NOMO-1 treated with dmso at 0.1 percent for 144 hours (cell line): ENCODE measurements around the gene CRAMP1.

Source experiments
- DNase-seq: peaks from one replicate; lab custom pipeline; 2025; ENCODE audit not compliant: unreplicated experiment; lab: John Stamatoyannopoulos, UW

CRAMP1 gene, protein sequence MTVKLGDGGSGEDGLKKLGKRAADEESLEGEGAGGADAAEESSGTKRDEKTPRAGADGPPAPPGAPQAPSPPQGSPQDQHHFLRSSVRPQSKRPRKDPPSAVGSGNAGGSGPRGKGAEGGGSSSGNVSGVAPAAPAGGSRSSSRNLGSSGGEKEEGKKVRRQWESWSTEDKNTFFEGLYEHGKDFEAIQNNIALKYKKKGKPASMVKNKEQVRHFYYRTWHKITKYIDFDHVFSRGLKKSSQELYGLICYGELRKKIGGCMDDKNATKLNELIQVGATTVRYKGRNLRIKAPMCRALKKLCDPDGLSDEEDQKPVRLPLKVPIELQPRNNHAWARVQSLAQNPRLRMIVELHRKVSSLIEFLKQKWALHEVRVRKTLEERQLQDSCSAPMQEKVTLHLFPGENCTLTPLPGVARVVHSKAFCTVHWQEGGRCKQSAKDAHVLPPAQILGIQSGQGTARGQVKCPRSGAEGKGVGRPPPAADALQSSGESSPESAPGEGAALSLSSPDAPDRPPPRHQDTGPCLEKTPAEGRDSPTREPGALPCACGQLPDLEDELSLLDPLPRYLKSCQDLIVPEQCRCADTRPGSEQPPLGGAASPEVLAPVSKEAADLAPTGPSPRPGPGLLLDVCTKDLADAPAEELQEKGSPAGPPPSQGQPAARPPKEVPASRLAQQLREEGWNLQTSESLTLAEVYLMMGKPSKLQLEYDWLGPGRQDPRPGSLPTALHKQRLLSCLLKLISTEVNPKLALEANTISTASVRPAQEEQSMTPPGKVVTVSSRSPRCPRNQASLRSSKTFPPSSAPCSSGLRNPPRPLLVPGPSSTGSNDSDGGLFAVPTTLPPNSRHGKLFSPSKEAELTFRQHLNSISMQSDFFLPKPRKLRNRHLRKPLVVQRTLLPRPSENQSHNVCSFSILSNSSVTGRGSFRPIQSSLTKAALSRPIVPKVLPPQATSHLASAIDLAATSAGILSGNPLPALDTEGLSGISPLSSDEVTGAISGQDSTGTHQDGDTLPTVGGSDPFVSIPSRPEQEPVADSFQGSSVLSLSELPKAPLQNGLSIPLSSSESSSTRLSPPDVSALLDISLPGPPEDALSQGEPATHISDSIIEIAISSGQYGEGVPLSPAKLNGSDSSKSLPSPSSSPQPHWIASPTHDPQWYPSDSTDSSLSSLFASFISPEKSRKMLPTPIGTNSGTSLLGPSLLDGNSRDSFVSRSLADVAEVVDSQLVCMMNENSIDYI (N-terminal part only)

DNA sequence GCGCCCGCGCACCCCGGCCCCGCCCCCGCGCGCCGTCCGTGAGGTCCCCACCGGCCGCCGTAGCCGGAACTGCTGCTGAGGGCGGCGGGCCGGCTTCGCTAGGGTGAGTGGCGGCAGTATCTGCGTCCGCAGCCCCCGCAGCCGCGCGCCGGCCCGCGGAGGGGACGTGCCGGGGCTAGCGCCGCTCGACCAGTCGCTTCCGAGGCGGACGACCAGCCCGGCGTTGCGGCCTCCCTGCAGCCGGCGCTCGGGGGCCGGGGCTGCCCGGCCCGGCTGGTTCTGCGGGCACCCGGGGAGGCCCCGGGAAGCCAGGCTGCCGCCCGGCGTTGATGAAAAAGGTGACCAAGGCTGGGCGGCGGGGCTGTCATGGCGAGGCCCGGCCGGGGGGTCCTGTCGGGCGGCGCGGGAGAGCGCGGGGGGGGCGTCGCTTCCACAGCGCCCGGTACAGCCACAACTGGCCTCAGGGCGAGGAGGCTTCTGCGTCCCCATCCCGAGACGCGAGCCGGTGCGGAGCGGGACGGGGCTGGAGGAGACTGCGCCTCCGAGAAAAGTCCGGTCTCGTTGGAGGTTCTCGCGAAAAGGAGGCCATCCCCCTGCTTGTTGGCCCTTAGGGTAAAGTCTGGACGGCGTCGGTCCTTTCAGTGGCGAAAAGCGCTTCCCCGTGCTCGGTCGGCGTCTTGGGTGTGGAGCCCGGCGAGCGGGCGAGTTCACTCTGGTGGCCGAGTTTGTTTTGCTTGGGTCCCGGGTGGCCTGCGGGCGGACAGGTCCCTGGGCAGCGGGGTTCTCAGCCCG lies at the start of gene CRAMP1:
Gene CRAMP1, plus strand, starts transcription at position 41 of the 792 bp plus-strand sequence. CDS start 2,280 bp downstream, outside the sequence.
- no peak for DNase-seq

DNA sequence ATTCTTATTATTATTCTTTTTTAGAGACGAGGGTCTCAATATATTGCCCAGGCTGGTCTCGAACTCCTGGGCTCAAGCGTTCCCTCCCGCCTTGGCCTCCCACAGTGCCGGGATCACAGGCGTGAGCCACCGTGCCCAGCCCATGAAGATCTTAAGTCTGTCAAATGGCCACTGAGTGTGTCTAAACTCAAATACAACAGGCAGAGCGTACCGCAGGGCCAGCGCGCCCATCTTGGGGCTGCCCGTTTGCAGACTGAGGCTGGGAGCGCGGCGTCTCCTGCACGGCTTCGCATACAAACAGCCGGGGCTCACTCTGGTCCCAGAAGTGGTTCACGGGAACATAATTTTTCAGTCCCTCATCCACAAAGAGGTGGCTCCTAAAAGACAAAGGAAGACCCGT lies 48.4 kb upstream of the CRAMP1 start:
- DNase-seq: no peak

GRCh38 chr16:1564325-1564724 lies 47.8 kb upstream of the CRAMP1 start:
- no peak for DNase-seq

- no peak for DNase-seq
Measured at GRCh38 chr16:1565083-1565805, 46.9 kb upstream of the CRAMP1 start.

DNA sequence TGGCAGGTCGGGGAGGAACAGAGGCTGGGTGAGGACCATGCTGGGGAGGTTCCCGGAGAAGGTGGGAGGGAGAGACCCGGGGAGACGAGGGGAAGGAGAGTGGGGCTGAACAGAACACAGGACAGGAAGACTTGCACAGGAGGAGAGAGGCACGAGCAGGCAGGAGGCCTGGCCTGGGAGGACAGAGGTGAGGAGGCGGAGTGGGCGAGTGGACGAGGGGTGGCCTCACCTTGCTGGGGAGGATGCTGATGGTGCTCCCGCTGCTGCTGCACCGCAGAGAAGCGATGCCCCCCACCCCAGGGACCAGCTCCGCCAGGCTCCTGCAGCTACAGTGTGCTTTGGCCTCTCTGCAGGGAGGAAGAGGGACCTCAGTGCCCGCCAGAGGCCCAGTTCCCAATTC lies 44.2 kb upstream of the CRAMP1 start:
- DNase-seq: no peak

DNA sequence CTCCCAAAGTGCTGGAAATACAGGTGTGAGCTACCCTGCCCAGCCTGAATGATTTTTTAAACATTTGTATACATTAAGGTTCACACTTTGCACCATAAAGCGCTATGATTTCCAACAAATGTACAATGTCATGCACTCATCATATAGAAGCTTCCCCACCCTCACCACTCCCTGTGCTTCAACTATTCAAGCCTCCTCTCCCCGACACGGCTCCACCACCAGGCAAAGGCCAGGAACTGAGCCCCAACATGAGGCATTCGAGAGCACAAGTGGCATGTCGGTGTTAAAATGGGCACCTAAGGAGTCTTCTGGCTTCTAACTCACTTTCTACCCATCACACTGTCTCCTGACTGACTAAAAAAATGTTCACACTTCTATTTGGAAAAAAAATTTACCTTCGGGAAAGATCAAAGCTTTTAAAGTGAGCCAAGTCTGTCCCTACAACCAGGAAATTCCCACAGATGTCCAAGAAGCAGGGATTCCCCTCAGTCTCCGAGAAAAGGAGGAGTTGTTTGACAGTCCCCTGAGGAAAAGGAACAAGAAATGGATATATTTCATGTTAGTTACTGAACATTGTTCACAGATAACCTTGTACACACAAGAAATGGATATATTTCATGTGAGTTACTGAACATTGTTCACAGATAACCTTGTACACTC lies 41.0 kb upstream of the CRAMP1 start:
- no peak for DNase-seq

- no peak for DNase-seq
Measured at GRCh38 chr16:1572673-1573072, 39.5 kb upstream of the CRAMP1 start.

DNA sequence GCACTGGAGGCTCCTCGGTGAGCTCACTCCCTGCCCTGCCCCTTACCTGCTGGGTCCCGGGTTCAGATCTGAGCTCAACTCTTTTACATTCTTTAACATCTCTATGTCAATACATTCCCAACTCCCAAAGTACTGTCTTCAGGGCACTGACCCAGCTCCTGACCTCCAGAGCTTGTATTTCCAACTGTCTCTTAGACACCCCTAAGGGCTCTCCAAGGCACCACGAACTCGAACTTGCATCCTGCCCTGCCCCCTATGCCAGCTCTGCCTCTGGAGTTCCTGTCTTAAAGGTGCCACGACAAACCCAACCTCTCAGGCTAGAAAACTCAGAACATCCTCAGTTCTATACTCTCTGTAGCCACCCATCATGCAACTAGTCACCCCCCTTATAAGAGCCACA lies 38.9 kb upstream of the CRAMP1 start:
- no peak for DNase-seq

GRCh38 chr16:1575578-1575977 lies 36.6 kb upstream of the CRAMP1 start:
- DNase-seq: no peak

- DNase-seq: no peak
Measured at GRCh38 chr16:1579214-1579613, 32.9 kb upstream of the CRAMP1 start.

GRCh38 chr16:1580256-1580655 lies 31.9 kb upstream of the CRAMP1 start:
- no peak for DNase-seq

DNA sequence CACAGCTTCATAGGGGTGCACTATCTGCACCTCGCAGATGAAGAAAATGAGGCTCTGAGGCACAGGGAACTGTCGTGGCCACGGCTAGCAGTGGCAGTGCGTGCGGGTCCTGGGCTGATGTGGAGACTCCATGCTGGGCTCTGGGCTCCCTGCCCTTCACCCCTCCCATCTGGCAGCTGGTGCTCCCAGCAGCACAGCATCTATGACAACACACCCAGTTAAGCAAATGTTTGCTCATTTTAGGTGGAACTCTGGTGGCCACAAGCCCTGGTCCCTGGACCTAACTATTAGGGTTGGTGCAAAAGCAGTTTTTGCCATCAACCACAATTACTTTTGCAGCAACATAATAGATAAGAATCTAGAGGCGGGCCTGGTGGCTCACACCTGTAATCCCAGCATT lies 31.2 kb upstream of the CRAMP1 start:
- no peak for DNase-seq

DNA sequence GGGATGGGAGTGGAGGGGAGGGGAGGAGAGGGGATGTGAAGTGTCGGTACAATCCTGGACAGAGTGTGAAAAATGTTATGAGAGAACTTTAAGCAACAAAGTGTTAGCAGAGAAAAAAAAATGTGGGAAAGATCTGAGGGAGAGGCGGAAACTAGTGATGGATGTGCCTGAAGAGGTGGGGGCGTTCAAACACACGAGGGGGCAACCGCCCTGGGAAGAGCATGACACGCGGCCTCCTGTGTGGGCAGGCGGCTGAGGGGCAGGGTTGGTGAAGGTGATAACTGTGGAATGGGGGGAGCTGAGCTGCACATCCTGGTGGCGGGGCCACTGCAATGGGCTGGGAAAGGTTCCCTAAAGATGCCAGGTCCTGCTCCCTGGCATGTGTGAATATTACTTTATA lies 30.4 kb upstream of the CRAMP1 start:
- DNase-seq: no peak

- DNase-seq: no peak
Measured at GRCh38 chr16:1583180-1583579, 29.0 kb upstream of the CRAMP1 start.

- DNase-seq: no peak
Measured at GRCh38 chr16:1584926-1585484, 27.2 kb upstream of the CRAMP1 start.

- no peak for DNase-seq
Measured at GRCh38 chr16:1590366-1590765, 21.8 kb upstream of the CRAMP1 start.

GRCh38 chr16:1590930-1591705 lies 21.0 kb upstream of the CRAMP1 start:
- no peak for DNase-seq

GRCh38 chr16:1592446-1592845 lies 19.7 kb upstream of the CRAMP1 start:
- DNase-seq: no peak
